ENCODE measurements around the gene LGMN.

The LGMN gene

GRCh38 chr14:92726135-92726932 is 22.1 kb downstream of the LGMN start:
- DNase-seq (ENCODE audit: low spot score): no peak

- DNase-seq (ENCODE audit: low spot score): peak; percentile 14
Measured at GRCh38 chr14:92724516-92725340, 23.7 kb downstream of the LGMN start.

GRCh38 chr14:92719890-92720323 is 28.5 kb downstream of the LGMN start:
- no peak for DNase-seq (ENCODE audit: low spot score)

GRCh38 chr14:92719421-92719820 is 29.0 kb downstream of the LGMN start:
- DNase-seq (ENCODE audit: low spot score): no peak

GRCh38 chr14:92718664-92719063 is 29.8 kb downstream of the LGMN start:
- no peak for DNase-seq (ENCODE audit: low spot score)

- no peak for DNase-seq (ENCODE audit: low spot score)
Measured at GRCh38 chr14:92717571-92718042, 30.8 kb downstream of the LGMN start.

- DNase-seq (ENCODE audit: low spot score): no peak
Measured at GRCh38 chr14:92716131-92716530, 32.3 kb downstream of the LGMN start.

- peak; percentile 44 for DNase-seq (ENCODE audit: low spot score)
Measured at GRCh38 chr14:92714739-92715307, 33.6 kb downstream of the LGMN start.

GRCh38 chr14:92712654-92713051 is 35.8 kb downstream of the LGMN start:
- DNase-seq (ENCODE audit: low spot score): no peak

GRCh38 chr14:92711976-92712653 is 36.3 kb downstream of the LGMN start:
- DNase-seq (ENCODE audit: low spot score): no peak

- DNase-seq (ENCODE audit: low spot score): no peak
Measured at GRCh38 chr14:92710001-92710341, 38.5 kb downstream of the LGMN start.

- no peak for DNase-seq (ENCODE audit: low spot score)
Measured at GRCh38 chr14:92709340-92710000, 39.0 kb downstream of the LGMN start.

- no peak for DNase-seq (ENCODE audit: low spot score)
Measured at GRCh38 chr14:92706386-92706785, 42.0 kb downstream of the LGMN start.

GRCh38 chr14:92704821-92705220 is 43.6 kb downstream of the LGMN start:
- DNase-seq (ENCODE audit: low spot score): no peak

GRCh38 chr14:92704036-92704804 is 44.2 kb downstream of the LGMN start:
- peak; percentile 68 for DNase-seq (ENCODE audit: low spot score)

- DNase-seq (ENCODE audit: low spot score): no peak
Measured at GRCh38 chr14:92703516-92703915, 44.9 kb downstream of the LGMN start.

GRCh38 chr14:92702441-92702918 is 45.9 kb downstream of the LGMN start:
- peak; percentile 15 for DNase-seq (ENCODE audit: low spot score)

- no peak for DNase-seq (ENCODE audit: low spot score)
Measured at GRCh38 chr14:92701826-92702225, 46.6 kb downstream of the LGMN start.

GRCh38 chr14:92698393-92698792 is 50.0 kb downstream of the LGMN start:
- no peak for DNase-seq (ENCODE audit: low spot score)

GRCh38 chr14:92696366-92696765 is 52.1 kb downstream of the LGMN start:
- DNase-seq (ENCODE audit: low spot score): no peak

- no peak for DNase-seq (ENCODE audit: low spot score)
Measured at GRCh38 chr14:92695562-92695961, 52.9 kb downstream of the LGMN start.
